ENCODE data around the gene MRGPRX2.

The MRGPRX2 gene

GRCh38 chr11:19013181-19013857 is 47.2 kb downstream of the MRGPRX2 start:
- in situ Hi-C loops (cut with MboI; ENCODE audit: low sequenced_read_pairs): no loop called here

- in situ Hi-C loops (cut with MboI; ENCODE audit: low sequenced_read_pairs): no loop called here
These were observed 47.9 kb downstream of the MRGPRX2 start for GRCh38 chr11:19012636-19013035.
